K562 (cell line): ENCODE results near the gene ABR. TPM values are rescaled to one million over a fixed set of nuclear protein-coding genes. Genes with fewer than 3 reads are reported as not detected.

Experiments used
- ATF2 ChIP-seq: sonication (generic); formaldehyde crosslinking; IDR thresholded peaks from 2 replicates; pipeline ENCODE4 v1.8.1; 2022; ENCODE audit warnings: missing genetic modification reagents
- ETV6 ChIP-seq, 3 experiments: fragments of 150-350 bp in 1 of 3; sonication (generic) in 1 of 3; formaldehyde crosslinking in 1 of 3; IDR thresholded peaks; 2 replicates each; pipeline versions ENCODE4 v1.6.1 to v1.8.0; 2014 to 2022; ENCODE audit warnings: borderline replicate concordance in 2 of 3, low read depth in 2 of 3, antibody characterized with exemption in 1 of 3, low read length in 1 of 3, mild to moderate bottlenecking in 1 of 3, missing genetic modification reagents in 1 of 3
- GABPB2 ChIP-seq: fragments of 250-450 bp; sonication (Bioruptor Pico); conservative IDR thresholded peaks from 2 replicates; pipeline ENCODE4 v1.5.1; 2021; ENCODE audit warnings: mild to moderate bottlenecking
- GMEB1 ChIP-seq: fragments of 250-450 bp; sonication (Bioruptor Pico); IDR thresholded peaks from 2 replicates; pipeline ENCODE4 v1.4.0; 2020; ENCODE audit warnings: mild to moderate bottlenecking
- ZNF124 ChIP-seq: sonication (generic); formaldehyde crosslinking; IDR thresholded peaks from 2 replicates; pipeline ENCODE4 v1.8.1; 2022; ENCODE audit warnings: missing genetic modification reagents
- ZNF143 ChIP-seq: sonication (generic); formaldehyde crosslinking; IDR thresholded peaks from 2 replicates; pipeline ENCODE4 v1.9.0; 2022; ENCODE audit warnings: mild to moderate bottlenecking, missing genetic modification reagents
- ZNF707 ChIP-seq: fragments of 250-450 bp; sonication (Bioruptor Pico); conservative IDR thresholded peaks from 2 replicates; pipeline ENCODE4 v1.8.0; 2022; ENCODE audit warnings: inconsistent platforms, mild to moderate bottlenecking, moderate library complexity
- polyA plus RNA-seq, 8 experiments: library from polyadenylated mRNA; depleted of rRNA in 4 of 8; stranded (reverse) in 5 of 8; unstranded in 3 of 8; fragments of >200 nt; fragmentation: Nextera tagmentation in 2 of 8; fragmentation: Illumina TruSeq in 1 of 8; extraction: Ambion mirVana in 2 of 8; extraction: Trizol in 1 of 8; gene quantifications; 2 replicates each; pipeline versions ENCODE4 v1.2.1 to v1.2.3, GENCODE V29; 2011 to 2014; ENCODE audit warnings: inconsistent platforms in 1 of 8, missing spikeins in 1 of 8
- total RNA-seq, 7 experiments: library from RNA; depleted of rRNA in 6 of 7; stranded (reverse); fragments of >200 nt in 6 of 7; fragmentation: Illumina TruSeq in 2 of 7; extraction: Trizol in 2 of 7; gene quantifications; 2 replicates each; pipeline versions ENCODE4 v1.2.1 to v1.2.3, GENCODE V29; 2011 to 2021; ENCODE audit warnings: low replicate concordance in 1 of 7

ABR gene
- total and polyA plus RNA-seq, 9 of the 15 experiments (the other 6 are each of a cell fraction or from before 2014, with no cell fraction given) = 0.07 to 1.6 (median 0.37) TPM; not detected in 1

GRCh38 chr17:1095853-1096173 lies 84.0 kb downstream of the ABR start (continued):
- TF ChIP-seq ZNF124 (CRISPR knock-in tag) (no peak), GABPB2 (CRISPR knock-in tag) (no peak), ETV6 (IDR thresholded peaks at IDR 0.05; ENCODE audit: borderline replicate concordance in 1 of 2, low read depth in 2 of 2, low read length in 1 of 2) (no peak), ETV6 (CRISPR knock-in tag; IDR thresholded peaks at IDR 0.05; ENCODE audit: borderline replicate concordance) (no peak), ZNF143 (CRISPR knock-in tag) (no peak), ATF2 (CRISPR knock-in tag) (no peak), ZNF707 (no peak), GMEB1 (CRISPR knock-in tag) (no peak)
- TF ChIP-seq, all 486 proteins: peak for 0
